ENCODE results near the gene KRT78.

DNA sequence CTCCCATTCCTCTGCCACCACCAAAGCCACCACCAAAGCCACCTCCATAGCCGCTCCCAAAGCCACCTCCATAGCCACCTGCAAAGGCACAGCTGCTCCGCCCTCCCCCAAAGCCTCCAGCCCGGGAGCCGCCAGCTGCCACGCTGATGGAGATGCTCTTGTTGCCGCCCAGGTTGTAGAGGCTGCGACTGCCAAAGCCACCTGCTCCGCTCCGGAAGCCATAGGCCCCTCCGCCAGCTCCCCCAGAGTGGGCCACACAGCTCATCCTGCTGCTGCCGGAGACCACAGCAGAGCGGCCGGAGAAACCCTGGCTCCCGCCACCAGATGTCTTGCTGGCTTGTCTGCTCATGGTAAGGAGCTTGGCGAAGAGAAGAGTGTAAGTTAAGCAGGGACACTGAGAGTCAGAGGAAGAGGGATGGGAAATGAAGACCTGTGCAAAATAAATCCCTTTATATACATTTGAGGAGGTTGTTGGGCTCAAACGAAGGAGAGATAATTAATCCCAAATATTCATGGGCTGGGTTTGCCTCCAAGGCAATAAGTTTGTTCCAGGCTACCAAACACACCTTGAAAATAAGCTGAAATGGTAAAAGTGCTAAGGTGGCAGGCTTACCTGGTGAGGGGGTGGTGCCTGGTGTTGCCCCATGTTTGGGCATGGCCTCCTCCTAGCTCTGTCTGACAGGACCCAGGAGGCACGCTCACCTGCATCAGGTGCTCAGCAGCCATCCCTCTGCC lies 52.9 kb downstream of the KRT78 start, which contains the start of gene KRT3:
- TF ChIP-seq, protein P1, sequence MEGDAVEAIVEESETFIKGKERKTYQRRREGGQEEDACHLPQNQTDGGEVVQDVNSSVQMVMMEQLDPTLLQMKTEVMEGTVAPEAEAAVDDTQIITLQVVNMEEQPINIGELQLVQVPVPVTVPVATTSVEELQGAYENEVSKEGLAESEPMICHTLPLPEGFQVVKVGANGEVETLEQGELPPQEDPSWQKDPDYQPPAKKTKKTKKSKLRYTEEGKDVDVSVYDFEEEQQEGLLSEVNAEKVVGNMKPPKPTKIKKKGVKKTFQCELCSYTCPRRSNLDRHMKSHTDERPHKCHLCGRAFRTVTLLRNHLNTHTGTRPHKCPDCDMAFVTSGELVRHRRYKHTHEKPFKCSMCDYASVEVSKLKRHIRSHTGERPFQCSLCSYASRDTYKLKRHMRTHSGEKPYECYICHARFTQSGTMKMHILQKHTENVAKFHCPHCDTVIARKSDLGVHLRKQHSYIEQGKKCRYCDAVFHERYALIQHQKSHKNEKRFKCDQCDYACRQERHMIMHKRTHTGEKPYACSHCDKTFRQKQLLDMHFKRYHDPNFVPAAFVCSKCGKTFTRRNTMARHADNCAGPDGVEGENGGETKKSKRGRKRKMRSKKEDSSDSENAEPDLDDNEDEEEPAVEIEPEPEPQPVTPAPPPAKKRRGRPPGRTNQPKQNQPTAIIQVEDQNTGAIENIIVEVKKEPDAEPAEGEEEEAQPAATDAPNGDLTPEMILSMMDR (IDR thresholded peaks at IDR 0.05; ENCODE audit: low read depth, low read length): no peak
- no peak for TF ChIP-seq POLR2A (IDR thresholded peaks at IDR 0.05; ENCODE audit: extremely low read depth, insufficient read length)

All from NB4 (cell line).